PC-9 (cell line): ENCODE measurements around the gene GPR17. TPM values are rescaled to one million over a fixed set of nuclear protein-coding genes. Genes with fewer than 3 reads are reported as not detected.

ENCODE experiments used
- BruUV-seq: library from RNA; stranded (reverse); fragments of 400-500 nt; replicated peaks from 2 replicates; lab custom pipeline; 2021; lab: Mats Ljungman, UMichigan
- CTCF ChIA-PET: fragments of 300-600 bp; sonication (Branson Sonifier 250); formaldehyde crosslinking; loops from one replicate; lab custom pipeline; 2022; ENCODE audit warnings: antibody characterized with exemption; lab: Charles Lee
- POLR2A ChIA-PET: fragments of 300-600 bp; sonication (Branson Sonifier 250); formaldehyde crosslinking; loops from one replicate; lab custom pipeline; 2022; ENCODE audit warnings: antibody characterized with exemption; ENCODE audit not compliant: unreplicated experiment; lab: Charles Lee
- DNase-seq, 2 experiments: peaks; one replicate each; pipeline versions ENCODE4 v3.0.0 to v3.0.0-alpha.2; 2015 to 2022; ENCODE audit warnings: mixed read lengths in 1 of 2
- H2AFZ ChIP-seq: fragments of 200-600 bp; sonication (generic); 2 replicates; pipeline ENCODE4 v1.8.1; 2017; ENCODE audit warnings: antibody characterized with exemption
- H3F3A ChIP-seq: fragments of 200-600 bp; sonication (generic); 2 replicates; pipeline ENCODE4 v1.8.1; 2017; ENCODE audit warnings: antibody characterized with exemption, mild to moderate bottlenecking, low read depth; ENCODE audit not compliant: insufficient read depth
- H3K27ac ChIP-seq: fragments of 200-600 bp; sonication (generic); 2 replicates; pipeline ENCODE4 v1.6.1; 2016; ENCODE audit warnings: mixed run types
- H3K27me3 ChIP-seq: fragments of 200-600 bp; sonication (generic); 2 replicates; pipeline ENCODE4 v1.6.1; 2016; ENCODE audit warnings: low read depth, mixed run types; ENCODE audit not compliant: insufficient read depth
- H3K36me3 ChIP-seq: fragments of 200-600 bp; sonication (generic); 2 replicates; pipeline ENCODE4 v1.6.1; 2016; ENCODE audit warnings: low read depth, mixed run types
- H3K4me1 ChIP-seq: fragments of 200-600 bp; sonication (generic); replicated peaks from 2 replicates; pipeline ENCODE4 v1.6.1; 2016; ENCODE audit warnings: mixed run types; ENCODE audit not compliant: insufficient read depth
- H3K4me2 ChIP-seq: fragments of 200-600 bp; sonication (generic); 2 replicates; pipeline ENCODE4 v1.6.1; 2017; ENCODE audit warnings: mixed run types
- H3K4me3 ChIP-seq: fragments of 200-600 bp; sonication (generic); 2 replicates; pipeline ENCODE4 v1.6.1; 2016; ENCODE audit warnings: mixed run types
- H3K79me2 ChIP-seq: fragments of 200-600 bp; sonication (generic); 2 replicates; pipeline ENCODE4 v1.6.1; 2017; ENCODE audit warnings: low read depth, mixed run types
- H3K9me2 ChIP-seq: fragments of 200-600 bp; sonication (generic); 2 replicates; pipeline ENCODE4 v1.8.1; 2017; ENCODE audit warnings: mild to moderate bottlenecking; ENCODE audit not compliant: insufficient read depth
- H3K9me3 ChIP-seq: fragments of 200-600 bp; sonication (generic); 2 replicates; pipeline ENCODE4 v1.8.1; 2016; ENCODE audit warnings: low read depth; ENCODE audit not compliant: insufficient read depth
- H4K20me1 ChIP-seq: fragments of 200-600 bp; sonication (generic); 2 replicates; pipeline ENCODE4 v1.8.1; 2017; ENCODE audit not compliant: insufficient read depth
- EZH2 ChIP-seq: fragments of 200-600 bp; sonication (generic); IDR thresholded peaks from 2 replicates; pipeline ENCODE4 v1.8.0; 2017; ENCODE audit warnings: antibody characterized with exemption, low read depth
- intact Hi-C: fragments of 100-400 bp; cut with micrococcal nuclease; formaldehyde crosslinking; loops from one replicate; pipeline ENCODE4 v1.10.0; 2022; ENCODE audit not compliant: unreplicated experiment
- total RNA-seq: library from RNA; stranded (reverse); gene quantifications from 2 replicates; pipeline ENCODE4 v1.2.3, GENCODE V29; 2021
- TF ChIP-seq, protein P1 (sequence below): fragments of 200-600 bp; sonication (generic); conservative IDR thresholded peaks from 2 replicates; pipeline ENCODE4 v1.6.1; 2017; ENCODE audit warnings: mixed run types, antibody characterized with exemption, mild to moderate bottlenecking, moderate library complexity

GPR17 gene
- total RNA-seq, 1 experiment from 2014 or later, result not detected

- H3K27ac ChIP-seq, result no peak overlapping the region
- H3K4me3 ChIP-seq, result no peak overlapping the region
- TF ChIP-seq, protein P1, sequence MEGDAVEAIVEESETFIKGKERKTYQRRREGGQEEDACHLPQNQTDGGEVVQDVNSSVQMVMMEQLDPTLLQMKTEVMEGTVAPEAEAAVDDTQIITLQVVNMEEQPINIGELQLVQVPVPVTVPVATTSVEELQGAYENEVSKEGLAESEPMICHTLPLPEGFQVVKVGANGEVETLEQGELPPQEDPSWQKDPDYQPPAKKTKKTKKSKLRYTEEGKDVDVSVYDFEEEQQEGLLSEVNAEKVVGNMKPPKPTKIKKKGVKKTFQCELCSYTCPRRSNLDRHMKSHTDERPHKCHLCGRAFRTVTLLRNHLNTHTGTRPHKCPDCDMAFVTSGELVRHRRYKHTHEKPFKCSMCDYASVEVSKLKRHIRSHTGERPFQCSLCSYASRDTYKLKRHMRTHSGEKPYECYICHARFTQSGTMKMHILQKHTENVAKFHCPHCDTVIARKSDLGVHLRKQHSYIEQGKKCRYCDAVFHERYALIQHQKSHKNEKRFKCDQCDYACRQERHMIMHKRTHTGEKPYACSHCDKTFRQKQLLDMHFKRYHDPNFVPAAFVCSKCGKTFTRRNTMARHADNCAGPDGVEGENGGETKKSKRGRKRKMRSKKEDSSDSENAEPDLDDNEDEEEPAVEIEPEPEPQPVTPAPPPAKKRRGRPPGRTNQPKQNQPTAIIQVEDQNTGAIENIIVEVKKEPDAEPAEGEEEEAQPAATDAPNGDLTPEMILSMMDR, result no peak
- TF ChIP-seq EZH2, result no peak
- intact Hi-C loops, result no loop called here
- no peak for DNase-seq
- no peaks in the 10 kb centered on the region for H4K20me1 ChIP-seq
- no peaks in the 10 kb centered on the region for H3K4me1 ChIP-seq
- no peaks in the 10 kb centered on the region for H3K9me2 ChIP-seq
- no peak overlapping the region for H2AFZ ChIP-seq
- no peaks in the 10 kb centered on the region for H3K36me3 ChIP-seq
- CTCF ChIA-PET, result no interaction called here
- peaks cover 8% of the 10 kb centered on the region for H3K9me3 ChIP-seq
- BruUV-seq, result no TSS peak
- no peaks in the 10 kb centered on the region for H3K79me2 ChIP-seq
- no peak overlapping the region for H3K4me2 ChIP-seq
- POLR2A ChIA-PET, result no interaction called here
- no peaks in the 10 kb centered on the region for H3F3A ChIP-seq
- peaks cover 74% of the 10 kb centered on the region for H3K27me3 ChIP-seq
Observed at GRCh38 chr2:127614731-127615130, 31.2 kb upstream of the GPR17 start.

DNA sequence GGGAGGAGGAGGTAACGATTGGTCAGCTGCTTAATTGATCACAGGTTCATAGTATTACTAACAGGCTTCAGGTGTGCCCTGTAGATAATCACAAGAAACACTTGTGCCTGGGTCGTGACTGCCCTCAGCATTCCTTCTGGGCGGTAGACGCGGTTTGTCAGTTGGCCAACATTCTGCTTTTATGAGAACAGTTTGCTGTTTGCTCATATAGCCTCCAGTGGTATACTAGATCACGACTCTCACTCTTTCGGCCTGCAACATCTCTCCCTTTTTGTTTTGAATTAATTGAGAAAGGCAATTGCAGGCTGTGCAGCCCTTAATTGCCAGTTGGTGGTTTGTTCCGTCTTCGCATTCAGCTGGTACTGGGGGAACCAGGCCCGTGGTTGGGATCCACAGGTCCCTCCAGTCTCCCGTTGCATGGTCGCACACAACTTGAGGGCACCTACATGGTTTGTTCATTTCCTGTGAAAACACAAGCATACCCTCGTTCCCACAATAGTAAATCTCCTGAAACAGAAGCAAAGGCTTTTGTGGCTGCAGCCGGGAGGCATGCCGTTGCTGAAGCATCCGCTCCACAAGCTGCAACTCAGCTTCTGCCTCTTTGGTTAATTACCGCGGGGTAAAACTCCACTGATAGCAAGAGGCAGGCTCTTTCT, 30.3 kb upstream of the GPR17 start:
- BruUV-seq, result no TSS peak
- no peak for TF ChIP-seq EZH2
- TF ChIP-seq, protein P1, result no peak
- DNase-seq, result no peak
- Histone ChIP-seq H4K20me1 (no peaks in the 10 kb centered on the region), H3K4me3 (no peak overlapping the region), H3K27me3 (peaks cover 70% of the 10 kb centered on the region), H3K79me2 (no peaks in the 10 kb centered on the region), H3K4me1 (no peaks in the 10 kb centered on the region), H3K9me2 (no peaks in the 10 kb centered on the region), H2AFZ (no peak overlapping the region), H3K9me3 (peaks cover 8% of the 10 kb centered on the region), H3F3A (no peaks in the 10 kb centered on the region), H3K36me3 (no peaks in the 10 kb centered on the region), H3K27ac (no peak overlapping the region), H3K4me2 (no peak overlapping the region)
- intact Hi-C loops, result no loop called here
- ChIA-PET POLR2A (no interaction called here), CTCF (no interaction called here)

GRCh38 chr2:127618551-127619202, 27.3 kb upstream of the GPR17 start:
- ChIA-PET CTCF (no interaction called here), POLR2A (no interaction called here)
- Histone ChIP-seq H3K36me3 (no peaks in the 10 kb centered on the region), H3K9me2 (no peaks in the 10 kb centered on the region), H3K4me3 (no peak overlapping the region), H3K4me2 (no peak overlapping the region), H3K27ac (no peak overlapping the region), H3F3A (no peaks in the 10 kb centered on the region), H3K27me3 (peaks cover 41% of the 10 kb centered on the region), H4K20me1 (no peaks in the 10 kb centered on the region), H3K79me2 (no peaks in the 10 kb centered on the region), H2AFZ (no peak overlapping the region), H3K4me1 (no peaks in the 10 kb centered on the region), H3K9me3 (peaks cover 2% of the 10 kb centered on the region; the same call in 1 of the 2 replicates)
- DNase-seq, result no peak
- no TSS peak for BruUV-seq
- no peak for TF ChIP-seq EZH2
- TF ChIP-seq, protein P1, result no peak
- intact Hi-C loops, result no loop called here
